CD4-positive, CD25-positive, alpha-beta regulatory T cell (primary cell): ENCODE results near the gene PHPT1. TPM values are rescaled to one million over a fixed set of nuclear protein-coding genes. Genes with fewer than 3 reads are reported as not detected.
A peak's percentile ranks its signal among the peaks of the same experiment; 100 is the strongest.

Experiments used
- ATAC-seq, 2 donors: fragments of 150-1000 bp; cut with Tn5 transposase; one replicate each; pipeline ENCODE4 v1.10.0; 2021; ENCODE audit warnings: low read depth in 2 of 2, moderate number of reproducible peaks in 2 of 2, moderate library complexity in 1 of 2
- DNase-seq, 3 donors: peaks; one replicate each; pipeline versions ENCODE4 v3.0.0 to v3.0.0-alpha.2; 2012 to 2022; ENCODE audit warnings: mixed read lengths in 1 of 3
- H3K27ac ChIP-seq: one replicate; pipeline ENCODE4 v1.7.0; 2013; ENCODE audit warnings: mild to moderate bottlenecking, low read length; ENCODE audit not compliant: insufficient read depth, poor library complexity, severe bottlenecking
- H3K27me3 ChIP-seq: one replicate; pipeline ENCODE4 v1.7.0; 2013; ENCODE audit warnings: low read length; ENCODE audit not compliant: control insufficient read depth, insufficient read depth
- H3K36me3 ChIP-seq: one replicate; pipeline ENCODE4 v1.7.0; 2013; ENCODE audit warnings: mild to moderate bottlenecking, low read length, moderate library complexity; ENCODE audit not compliant: control insufficient read depth, insufficient read depth
- H3K4me1 ChIP-seq: 2 replicates; pipeline ENCODE4 v1.7.0; 2013; ENCODE audit warnings: mild to moderate bottlenecking, low read length; ENCODE audit not compliant: insufficient read depth, control insufficient read depth, poor library complexity, severe bottlenecking
- H3K4me3 ChIP-seq: one replicate; pipeline ENCODE4 v1.7.0; 2013; ENCODE audit warnings: low read depth, mild to moderate bottlenecking, low read length, moderate library complexity
- H3K9me3 ChIP-seq, 2 experiments: 1 replicate in 1 of 2; 2 replicates in 1 of 2; pipeline ENCODE4 v1.7.0; 2013; ENCODE audit warnings: low read length in 2 of 2, mild to moderate bottlenecking in 1 of 2, moderate library complexity in 1 of 2; ENCODE audit not compliant: control insufficient read depth in 2 of 2
- H3K27ac Mint-ChIP-seq, 3 donors: one replicate each; pipeline ENCODE4 v1.8.0; 2020 to 2022; ENCODE audit warnings: mild to moderate bottlenecking in 3 of 3, mixed read lengths in 3 of 3, moderate library complexity in 2 of 3
- H3K27me3 Mint-ChIP-seq: one replicate; pipeline ENCODE4 v1.8.0; 2022; ENCODE audit warnings: mild to moderate bottlenecking, mixed read lengths
- H3K36me3 Mint-ChIP-seq: one replicate; pipeline ENCODE4 v1.8.0; 2020; ENCODE audit warnings: mixed read lengths
- H3K4me1 Mint-ChIP-seq, 4 donors: one replicate each; pipeline ENCODE4 v1.8.0; 2020 to 2022; ENCODE audit warnings: mixed read lengths in 4 of 4, mild to moderate bottlenecking in 1 of 4
- H3K4me3 Mint-ChIP-seq, 4 donors: one replicate each; pipeline ENCODE4 v1.8.0; 2020 to 2022; ENCODE audit warnings: mild to moderate bottlenecking in 4 of 4, mixed read lengths in 4 of 4, moderate library complexity in 3 of 4
- H3K9me3 Mint-ChIP-seq, 7 donors: one replicate each; pipeline ENCODE4 v1.8.0; 2020 to 2022; ENCODE audit warnings: mixed read lengths in 7 of 7, mild to moderate bottlenecking in 3 of 7, moderate library complexity in 2 of 7
- polyA plus RNA-seq, 4 donors: library from polyadenylated mRNA; unstranded; fragments of 300-500 nt; fragmentation: Illumina TruSeq; gene quantifications; one replicate each; pipeline ENCODE4 v1.2.3, GENCODE V29; 2021
- total RNA-seq: library from RNA; stranded (reverse); gene quantifications from one replicate; pipeline ENCODE4 v1.2.3, GENCODE V29; 2022

The PHPT1 gene
- total and polyA plus RNA-seq, 5 donors from 2014 or later, result 33.7 to 95.8 (median 80.1) TPM

DNA sequence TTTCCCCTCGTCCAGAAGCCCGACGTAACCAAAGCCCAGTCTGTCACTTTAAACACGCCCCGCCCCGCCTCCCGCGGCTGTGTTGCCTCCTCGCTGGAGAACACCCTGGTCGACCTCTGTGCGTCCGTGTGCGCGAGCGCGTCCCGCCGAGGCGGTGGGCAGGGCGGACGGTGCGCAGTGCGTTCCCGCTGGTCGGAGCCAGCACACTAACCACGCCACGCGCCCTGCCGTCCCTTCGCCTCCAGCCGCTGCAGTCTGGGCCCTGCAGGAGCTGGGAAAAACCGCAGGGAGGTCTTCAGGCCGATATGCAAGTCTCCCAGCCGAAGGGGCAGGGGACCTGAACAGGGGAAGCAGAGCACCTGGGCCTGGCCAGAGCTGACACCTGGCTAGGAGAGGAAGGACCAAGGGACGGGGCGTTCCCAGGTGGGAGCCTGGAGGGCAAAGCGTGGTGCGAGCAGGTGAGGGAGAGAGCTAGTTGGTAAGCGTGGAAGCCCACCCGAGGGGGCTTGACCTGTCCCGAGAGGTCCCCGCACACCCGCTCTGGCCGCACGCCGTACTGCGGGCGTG, 1.3 kb upstream of the PHPT1 start:
- H3K27me3 Mint-ChIP-seq, result peaks cover 27% of the 10 kb centered on the region
- peak overlapping the region; percentile 85 to 100 (median 88) for H3K4me3 Mint-ChIP-seq
- H3K4me3 ChIP-seq, result peak overlapping the region; percentile 7
- no peaks in the 10 kb centered on the region for H3K9me3 ChIP-seq
- peaks cover 62% of the 10 kb centered on the region for H3K4me1 ChIP-seq
- ATAC-seq (no peak), DNase-seq (peak; percentile 53 to 85 (median 55))
- peaks cover 0 to 2% (median 0%) of the 10 kb centered on the region in 7 donors for H3K9me3 Mint-ChIP-seq
- no peaks in the 10 kb centered on the region for H3K36me3 Mint-ChIP-seq
- H3K36me3 ChIP-seq, result no peaks in the 10 kb centered on the region
- peaks cover 0 to 31% (median 5%) of the 10 kb centered on the region in 4 donors for H3K4me1 Mint-ChIP-seq
- H3K27ac Mint-ChIP-seq, result no peak overlapping the region
- H3K27ac ChIP-seq, result no peak overlapping the region
- H3K27me3 ChIP-seq, result no peaks in the 10 kb centered on the region

DNA sequence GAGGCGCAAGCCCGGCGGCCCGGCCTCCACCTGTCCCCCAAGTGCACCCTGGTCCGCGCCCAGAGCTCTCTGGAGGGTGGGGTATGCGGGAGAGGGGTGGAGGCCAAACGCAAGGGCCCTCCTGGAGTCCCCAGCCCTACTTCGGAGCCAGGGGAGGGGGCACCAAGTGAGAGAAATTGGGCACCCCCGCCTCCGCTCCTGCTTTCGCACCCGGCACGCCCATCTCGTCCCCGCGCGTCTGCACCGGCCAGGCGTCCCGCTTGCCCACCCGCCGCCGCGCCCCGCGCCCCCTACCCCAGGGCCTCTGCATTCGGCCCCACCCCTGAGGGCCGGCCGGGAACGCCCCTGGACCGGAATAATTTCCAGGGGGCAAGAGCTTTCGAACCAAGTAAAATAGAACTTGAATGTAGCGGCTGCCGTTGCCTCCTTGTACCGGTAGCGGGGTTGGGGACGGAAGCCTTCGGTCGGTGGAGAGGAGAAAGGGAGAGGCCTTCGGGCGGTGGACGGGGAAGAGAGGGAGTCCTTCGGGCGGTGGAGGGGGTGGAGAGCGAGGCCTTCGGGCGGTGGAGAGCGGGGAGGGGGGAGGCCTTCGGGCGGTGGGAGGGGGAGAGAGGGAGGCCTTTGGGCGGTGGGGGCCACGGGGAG, 694 bp upstream of the PHPT1 start:
- H3K27ac Mint-ChIP-seq, result peak overlapping the region in 1 of 3 donors; percentile 46
- peak in 2 of 3 donors; percentile 36 to 64 for DNase-seq
- H3K27me3 Mint-ChIP-seq, result peaks cover 26% of the 10 kb centered on the region
- Histone ChIP-seq H3K27me3 (no peaks in the 10 kb centered on the region), H3K4me3 (no peak overlapping the region), H3K27ac (peak overlapping the region; percentile 73), H3K4me1 (peaks cover 55% of the 10 kb centered on the region), H3K9me3 (no peaks in the 10 kb centered on the region), H3K36me3 (no peaks in the 10 kb centered on the region)
- ATAC-seq, result no peak
- H3K4me1 Mint-ChIP-seq, result peaks cover 0 to 28% (median 4%) of the 10 kb centered on the region in 4 donors
- H3K4me3 Mint-ChIP-seq, result peak overlapping the region; percentile 92 to 100 (median 94)
- no peaks in the 10 kb centered on the region for H3K36me3 Mint-ChIP-seq
- peaks cover 0 to 2% (median 0%) of the 10 kb centered on the region in 7 donors for H3K9me3 Mint-ChIP-seq

DNA sequence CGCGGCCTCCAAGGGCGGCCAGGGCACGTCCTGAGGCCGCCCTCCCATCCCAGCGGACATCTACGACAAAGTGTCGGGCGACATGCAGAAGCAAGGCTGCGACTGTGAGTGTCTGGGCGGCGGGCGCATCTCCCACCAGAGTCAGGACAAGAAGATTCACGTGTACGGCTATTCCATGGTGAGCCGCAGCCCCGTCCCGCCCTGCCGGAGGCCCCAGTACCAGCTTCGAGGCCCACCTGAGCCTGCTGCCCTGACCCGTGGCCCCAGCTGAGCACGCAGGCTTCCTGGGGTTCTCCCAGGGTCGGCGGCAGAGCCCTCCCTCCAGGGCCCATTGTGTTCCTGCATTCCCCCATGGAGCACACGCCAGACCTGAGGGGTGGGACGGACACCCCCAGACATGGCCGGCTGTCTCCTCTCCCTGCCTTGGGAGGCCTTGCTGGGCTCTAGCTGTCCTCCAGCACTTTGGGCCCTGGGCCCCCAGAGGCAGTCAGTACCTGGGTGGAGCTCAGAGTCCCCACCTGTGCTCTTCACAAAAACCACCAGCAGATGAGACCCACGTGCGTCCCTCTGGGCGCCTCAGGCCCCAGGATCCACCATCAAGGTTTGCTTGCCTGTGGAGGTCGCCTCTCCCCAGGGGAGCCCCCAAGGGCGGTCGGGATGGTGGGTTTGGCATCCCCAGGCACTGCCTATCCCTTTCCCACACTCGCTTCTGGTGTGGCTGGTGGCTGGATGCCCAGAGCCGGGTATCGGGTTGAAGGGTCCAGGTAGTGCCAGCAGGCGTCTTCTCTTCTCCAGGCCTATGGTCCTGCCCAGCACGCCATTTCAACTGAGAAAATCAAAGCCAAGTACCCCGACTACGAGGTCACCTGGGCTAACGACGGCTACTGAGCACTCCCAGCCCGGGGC, 1.0 kb downstream of the PHPT1 start:
- Histone ChIP-seq H3K27ac (peak overlapping the region; percentile 33), H3K27me3 (no peaks in the 10 kb centered on the region), H3K9me3 (no peaks in the 10 kb centered on the region), H3K36me3 (no peaks in the 10 kb centered on the region), H3K4me1 (peaks cover 44% of the 10 kb centered on the region), H3K4me3 (no peak overlapping the region)
- no peaks in the 10 kb centered on the region for H3K36me3 Mint-ChIP-seq
- DNase-seq, result no peak
- H3K4me3 Mint-ChIP-seq, result peak overlapping the region; percentile 82 to 100 (median 88)
- H3K27ac Mint-ChIP-seq, result peak overlapping the region in 1 of 3 donors; percentile 56
- ATAC-seq, result no peak
- peaks cover 0 to 24% (median 3%) of the 10 kb centered on the region in 4 donors for H3K4me1 Mint-ChIP-seq
- H3K27me3 Mint-ChIP-seq, result peaks cover 21% of the 10 kb centered on the region
- peaks cover 0 to 2% (median 0%) of the 10 kb centered on the region in 7 donors for H3K9me3 Mint-ChIP-seq

DNA sequence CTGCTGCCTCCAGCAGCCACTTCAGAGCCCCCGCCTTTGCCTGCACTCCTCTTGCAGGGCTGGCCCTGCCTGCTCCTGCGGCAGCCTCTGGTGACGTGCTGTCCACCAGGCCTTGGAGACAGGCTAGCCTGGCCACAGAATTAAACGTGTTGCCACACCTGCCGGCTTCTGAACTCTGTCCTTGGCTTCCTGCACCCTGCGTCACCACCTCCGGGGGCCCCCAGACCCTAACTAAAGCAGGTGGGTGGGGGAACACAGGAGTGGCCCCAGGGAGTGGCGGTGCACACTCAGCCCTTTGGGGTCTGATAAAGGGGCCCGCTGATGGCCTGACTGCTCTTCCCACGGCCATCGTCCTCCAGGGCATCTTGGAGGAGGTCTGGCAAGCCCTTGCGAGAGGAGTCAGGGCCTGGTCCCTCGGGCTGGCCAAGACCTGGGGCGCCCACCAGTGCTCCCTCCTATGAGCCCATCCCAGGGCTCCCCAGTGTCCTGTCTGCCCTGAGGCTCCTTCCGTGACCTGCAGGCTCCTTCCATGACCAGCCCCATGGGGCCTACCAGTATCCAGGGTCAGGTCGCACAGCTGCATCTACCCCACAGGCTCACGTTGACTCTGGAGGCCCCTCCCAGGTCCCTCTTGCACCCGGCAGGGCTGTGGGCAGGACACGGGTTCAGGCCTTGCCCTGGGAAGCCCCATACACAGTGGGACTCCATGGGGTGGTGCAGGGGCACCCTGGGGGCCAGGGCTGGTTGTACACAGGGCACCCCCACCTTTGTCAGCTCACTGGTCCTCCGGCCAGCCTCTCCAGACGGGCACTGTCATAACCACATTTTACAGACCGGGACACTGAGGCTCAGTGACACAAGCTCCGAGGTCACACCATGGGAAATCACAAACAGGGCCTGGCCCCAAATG, 1.9 kb downstream of the PHPT1 start:
- Histone ChIP-seq H3K4me1 (peaks cover 35% of the 10 kb centered on the region), H3K27me3 (no peaks in the 10 kb centered on the region), H3K27ac (no peak overlapping the region), H3K4me3 (no peak overlapping the region), H3K36me3 (no peaks in the 10 kb centered on the region), H3K9me3 (no peaks in the 10 kb centered on the region)
- H3K27me3 Mint-ChIP-seq, result peaks cover 18% of the 10 kb centered on the region
- peaks cover 0 to 23% (median 3%) of the 10 kb centered on the region in 4 donors for H3K4me1 Mint-ChIP-seq
- ATAC-seq (no peak), DNase-seq (no peak)
- no peak overlapping the region for H3K27ac Mint-ChIP-seq
- H3K36me3 Mint-ChIP-seq, result no peaks in the 10 kb centered on the region
- H3K4me3 Mint-ChIP-seq, result peak overlapping the region in 3 of 4 donors; percentile 49 to 78 (median 61)
- peaks cover 0 to 2% (median 0%) of the 10 kb centered on the region in 7 donors for H3K9me3 Mint-ChIP-seq

DNA sequence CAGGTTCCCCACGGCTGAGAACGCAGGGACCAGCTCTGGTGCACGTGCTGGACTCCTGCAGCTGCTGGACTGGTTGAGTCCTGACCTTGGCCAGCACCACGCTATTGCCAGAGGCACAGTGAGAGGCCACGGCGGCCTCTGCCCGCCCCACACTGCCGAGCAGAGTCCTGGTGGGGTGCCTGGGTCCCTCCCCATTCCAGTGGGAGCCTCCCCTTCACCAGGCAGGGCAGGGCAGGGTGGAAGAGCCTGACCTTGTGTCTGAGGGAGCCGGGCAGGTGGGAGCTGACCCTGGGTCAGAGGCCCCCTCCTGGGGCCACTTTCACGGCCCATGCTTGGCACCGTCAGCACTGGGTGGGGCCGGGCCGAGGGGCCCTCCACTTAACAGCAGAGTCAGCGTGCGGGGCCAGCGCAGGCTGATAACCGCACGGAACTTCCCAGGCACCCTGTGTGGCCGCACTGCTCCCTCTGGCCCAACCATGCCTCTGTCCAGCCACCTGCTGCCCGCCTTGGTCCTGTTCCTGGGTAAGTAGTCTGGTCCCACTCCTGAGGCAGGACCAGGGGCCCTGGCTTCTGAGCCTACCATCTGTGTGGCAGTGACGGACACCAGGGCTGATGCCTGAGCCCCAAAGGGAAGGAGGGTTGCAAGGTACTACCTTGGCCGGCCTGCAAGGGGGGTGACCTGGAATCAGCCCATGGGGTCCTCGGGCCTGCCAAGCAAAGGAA, 2.9 kb downstream of the PHPT1 start, which contains the start of gene MAMDC4:
Gene MAMDC4, plus strand, starts transcription at position 406 of the 723 bp plus-strand sequence. Its CDS starts 71 bp downstream, at position 477.
- ATAC-seq, result no peak
- Histone ChIP-seq H3K4me1 (peaks cover 26% of the 10 kb centered on the region), H3K36me3 (no peaks in the 10 kb centered on the region), H3K9me3 (no peaks in the 10 kb centered on the region), H3K27me3 (no peaks in the 10 kb centered on the region), H3K27ac (no peak within 1 kb of the TSS), H3K4me3 (no peak within 1 kb of the TSS)
- Mint-ChIP-seq H3K4me1 (peaks cover 0 to 17% (median 3%) of the 10 kb centered on the region in 4 donors), H3K27ac (no peak within 1 kb of the TSS), H3K4me3 (peak within 1 kb of the TSS in 2 of 4 donors; percentile 49 to 78), H3K36me3 (no peaks in the 10 kb centered on the region), H3K9me3 (peaks cover 0 to 2% (median 0%) of the 10 kb centered on the region in 7 donors), H3K27me3 (peaks cover 15% of the 10 kb centered on the region)
- no peak for DNase-seq

DNA sequence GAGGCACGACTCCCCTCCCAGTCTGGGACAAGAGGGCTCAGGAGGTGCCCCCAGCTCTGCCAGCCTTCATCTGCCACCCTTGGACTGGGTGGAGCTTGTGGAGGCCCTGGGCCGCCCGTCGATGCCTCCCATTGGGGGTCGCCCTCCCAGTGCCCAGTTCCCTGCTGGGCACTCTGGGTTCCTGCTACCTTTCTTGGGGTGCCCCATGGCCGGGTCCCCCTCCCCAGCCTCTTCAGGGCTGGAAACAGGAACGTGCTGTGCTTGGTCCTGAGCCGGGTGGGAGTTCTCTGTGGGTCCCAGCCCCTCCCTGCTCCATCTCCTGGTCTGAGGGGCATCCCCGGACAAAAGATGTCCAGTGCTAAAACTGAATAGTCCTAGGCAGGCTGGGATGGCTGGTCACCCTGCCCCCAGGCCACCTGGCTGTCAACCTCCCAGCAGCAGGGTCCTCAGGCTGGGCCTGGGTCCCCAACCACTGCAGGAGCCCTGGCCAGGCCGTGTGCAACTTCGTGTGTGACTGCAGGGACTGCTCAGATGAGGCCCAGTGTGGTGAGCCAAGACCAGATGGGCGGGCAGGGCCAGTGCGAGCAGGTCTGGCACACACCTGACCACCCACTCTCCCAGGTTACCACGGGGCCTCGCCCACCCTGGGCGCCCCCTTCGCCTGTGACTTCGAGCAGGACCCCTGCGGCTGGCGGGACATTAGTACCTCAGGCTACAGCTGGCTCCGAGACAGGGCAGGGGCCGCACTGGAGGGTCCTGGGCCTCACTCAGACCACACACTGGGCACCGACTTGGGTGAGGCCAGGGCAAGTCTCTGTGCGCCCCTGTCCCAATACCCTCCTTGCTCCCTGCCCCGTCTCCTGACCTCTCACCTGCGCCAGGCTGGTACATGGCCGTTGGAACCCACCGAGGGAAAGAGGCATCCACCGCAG, 3.7 kb downstream of the PHPT1 start:
- peaks cover 0 to 11% (median 3%) of the 10 kb centered on the region in 4 donors for H3K4me1 Mint-ChIP-seq
- ATAC-seq (no peak), DNase-seq (no peak)
- peaks cover 18% of the 10 kb centered on the region for H3K4me1 ChIP-seq
- no peaks in the 10 kb centered on the region for H3K9me3 ChIP-seq
- H3K9me3 Mint-ChIP-seq, result peaks cover 0 to 2% (median 0%) of the 10 kb centered on the region in 7 donors
- H3K27ac ChIP-seq, result no peak overlapping the region
- H3K27me3 ChIP-seq, result no peaks in the 10 kb centered on the region
- H3K27ac Mint-ChIP-seq, result no peak overlapping the region
- no peak overlapping the region for H3K4me3 ChIP-seq
- no peaks in the 10 kb centered on the region for H3K36me3 Mint-ChIP-seq
- no peaks in the 10 kb centered on the region for H3K36me3 ChIP-seq
- peak overlapping the region in 1 of 4 donors; percentile 49 for H3K4me3 Mint-ChIP-seq
- peaks cover 8% of the 10 kb centered on the region for H3K27me3 Mint-ChIP-seq
